PFSK-1 (cell line): Measurements from ENCODE around the gene FOXJ3.

ENCODE experiments used
- FOXP2 ChIP-seq: optimal IDR thresholded peaks from 2 replicates; pipeline ENCODE3; 2011; ENCODE audit warnings: borderline replicate concordance, control low read depth, inconsistent platforms; ENCODE audit not compliant: insufficient read depth; ENCODE audit errors: extremely low read length, extremely low read depth
- POLR2AphosphoS5 ChIP-seq: IDR thresholded peaks from 2 replicates; pipeline ENCODE4 v1.6.1; 2012; ENCODE audit warnings: low read depth, mild to moderate bottlenecking, control low read depth, low read length, moderate library complexity
- REST ChIP-seq, 2 experiments: IDR thresholded peaks; 2 replicates each; pipeline versions ENCODE4 v1.6.1 to v1.8.0; 2011 to 2012; ENCODE audit warnings: low read depth in 2 of 2, low read length in 2 of 2, control low read depth in 1 of 2, inconsistent platforms in 1 of 2, mild to moderate bottlenecking in 1 of 2, moderate library complexity in 1 of 2; ENCODE audit not compliant: insufficient read depth in 1 of 2
- SIN3A ChIP-seq: IDR thresholded peaks from 2 replicates; pipeline ENCODE4 v1.6.1; 2012; ENCODE audit warnings: mild to moderate bottlenecking, low read length, moderate library complexity, borderline replicate concordance; ENCODE audit not compliant: insufficient read depth
- TAF1 ChIP-seq: IDR thresholded peaks from 2 replicates; pipeline ENCODE4 v1.6.1; 2012; ENCODE audit warnings: low read length, control low read depth, borderline replicate concordance; ENCODE audit not compliant: insufficient read depth

FOXJ3 gene

GRCh38 chr1:42324398-42325013 lies 10.5 kb downstream of the FOXJ3 start:
- TF ChIP-seq FOXP2 (no peak), TAF1 (no peak), SIN3A (no peak), POLR2AphosphoS5 (no peak), REST (IDR thresholded peaks at IDR 0.05; ENCODE audit: insufficient read depth in 1 of 2, low read depth in 2 of 2, low read length in 2 of 2) (no peak)

- TF ChIP-seq REST (IDR thresholded peaks at IDR 0.05; ENCODE audit: insufficient read depth in 1 of 2, low read depth in 2 of 2, low read length in 2 of 2) (no peak), FOXP2 (no peak), POLR2AphosphoS5 (no peak), TAF1 (no peak), SIN3A (no peak)
Measured at GRCh38 chr1:42323551-42323950, 11.5 kb downstream of the FOXJ3 start.

- TF ChIP-seq FOXP2 (no peak), SIN3A (no peak), REST (IDR thresholded peaks at IDR 0.05; ENCODE audit: insufficient read depth in 1 of 2, low read depth in 2 of 2, low read length in 2 of 2) (no peak), TAF1 (no peak), POLR2AphosphoS5 (no peak)
Measured at GRCh38 chr1:42322577-42322976, 12.5 kb downstream of the FOXJ3 start.

- TF ChIP-seq POLR2AphosphoS5: no peak
- no peak for TF ChIP-seq SIN3A
- no peak for TF ChIP-seq TAF1
- TF ChIP-seq REST (IDR thresholded peaks at IDR 0.05; ENCODE audit: insufficient read depth in 1 of 2, low read depth in 2 of 2, low read length in 2 of 2): no peak
- TF ChIP-seq FOXP2: no peak
Measured at GRCh38 chr1:42321731-42322130, 13.3 kb downstream of the FOXJ3 start.

- TF ChIP-seq FOXP2 (no peak), TAF1 (no peak), REST (IDR thresholded peaks at IDR 0.05; ENCODE audit: insufficient read depth in 1 of 2, low read depth in 2 of 2, low read length in 2 of 2) (no peak), POLR2AphosphoS5 (no peak), SIN3A (no peak)
Measured at GRCh38 chr1:42320708-42321107, 14.3 kb downstream of the FOXJ3 start.
